PC-9 (cell line): ENCODE data around the gene NPY2R.

Experiments
- EZH2 ChIP-seq: fragments of 200-600 bp; sonication (generic); IDR thresholded peaks from 2 replicates; pipeline ENCODE4 v1.8.0; 2017; ENCODE audit warnings: antibody characterized with exemption, low read depth
- TF ChIP-seq, protein P1 (sequence below): fragments of 200-600 bp; sonication (generic); conservative IDR thresholded peaks from 2 replicates; pipeline ENCODE4 v1.6.1; 2017; ENCODE audit warnings: mixed run types, antibody characterized with exemption, mild to moderate bottlenecking, moderate library complexity

DNA sequence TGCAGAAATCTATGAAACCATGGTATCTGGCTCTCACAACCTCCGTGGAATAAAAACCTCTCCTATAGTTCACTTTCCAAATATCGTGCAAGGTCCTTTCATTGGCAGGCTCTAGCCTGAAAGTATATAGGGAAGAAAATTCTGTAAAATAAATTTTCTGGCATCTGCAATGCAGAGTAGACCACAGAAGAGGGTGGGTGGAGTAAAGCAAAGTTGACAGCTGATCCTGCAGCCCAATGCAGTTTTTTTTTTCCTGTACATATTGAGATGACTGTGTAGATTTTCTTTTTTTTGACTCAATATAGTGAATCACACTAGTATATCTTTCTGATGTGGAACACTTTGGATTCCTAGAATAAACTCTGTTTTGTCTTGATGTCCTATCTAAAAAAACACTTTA, 56.7 kb downstream of the NPY2R start:
- TF ChIP-seq, protein P1, sequence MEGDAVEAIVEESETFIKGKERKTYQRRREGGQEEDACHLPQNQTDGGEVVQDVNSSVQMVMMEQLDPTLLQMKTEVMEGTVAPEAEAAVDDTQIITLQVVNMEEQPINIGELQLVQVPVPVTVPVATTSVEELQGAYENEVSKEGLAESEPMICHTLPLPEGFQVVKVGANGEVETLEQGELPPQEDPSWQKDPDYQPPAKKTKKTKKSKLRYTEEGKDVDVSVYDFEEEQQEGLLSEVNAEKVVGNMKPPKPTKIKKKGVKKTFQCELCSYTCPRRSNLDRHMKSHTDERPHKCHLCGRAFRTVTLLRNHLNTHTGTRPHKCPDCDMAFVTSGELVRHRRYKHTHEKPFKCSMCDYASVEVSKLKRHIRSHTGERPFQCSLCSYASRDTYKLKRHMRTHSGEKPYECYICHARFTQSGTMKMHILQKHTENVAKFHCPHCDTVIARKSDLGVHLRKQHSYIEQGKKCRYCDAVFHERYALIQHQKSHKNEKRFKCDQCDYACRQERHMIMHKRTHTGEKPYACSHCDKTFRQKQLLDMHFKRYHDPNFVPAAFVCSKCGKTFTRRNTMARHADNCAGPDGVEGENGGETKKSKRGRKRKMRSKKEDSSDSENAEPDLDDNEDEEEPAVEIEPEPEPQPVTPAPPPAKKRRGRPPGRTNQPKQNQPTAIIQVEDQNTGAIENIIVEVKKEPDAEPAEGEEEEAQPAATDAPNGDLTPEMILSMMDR, result no peak
- TF ChIP-seq EZH2, result no peak
